Mesenchymal stem cell (in vitro differentiated cells and primary cell): ENCODE measurements around the gene MGME1.

ENCODE experiments used
- DNase-seq: peaks from one replicate; pipeline ENCODE4 v3.0.0-alpha.2; 2013
- H2AFZ ChIP-seq: one replicate; pipeline ENCODE4 v1.6.1; 2013; ENCODE audit warnings: low read depth, mild to moderate bottlenecking, control low read depth, inconsistent platforms, low read length, moderate library complexity
- H2AK5ac ChIP-seq: 2 replicates; pipeline ENCODE4 v1.6.1; 2013; ENCODE audit warnings: low read length, moderate library complexity, mild to moderate bottlenecking, inconsistent platforms; ENCODE audit not compliant: severe bottlenecking
- H2BK120ac ChIP-seq: one replicate; pipeline ENCODE4 v1.6.1; 2013; ENCODE audit warnings: low read depth, mild to moderate bottlenecking, inconsistent platforms, low read length, moderate library complexity
- H2BK12ac ChIP-seq, 2 experiments: one replicate each; pipeline ENCODE4 v1.6.1; 2013; ENCODE audit warnings: inconsistent platforms in 2 of 2, low read length in 2 of 2, mild to moderate bottlenecking in 2 of 2, moderate library complexity in 2 of 2, control low read depth in 1 of 2
- H2BK15ac ChIP-seq: one replicate; pipeline ENCODE4 v1.6.1; 2013; ENCODE audit warnings: mild to moderate bottlenecking, low read depth, inconsistent platforms; ENCODE audit not compliant: poor library complexity, severe bottlenecking
- H2BK5ac ChIP-seq: 2 replicates; pipeline ENCODE4 v1.6.1; 2013; ENCODE audit warnings: low read depth, mild to moderate bottlenecking, low read length, control low read depth, inconsistent platforms; ENCODE audit not compliant: poor library complexity, severe bottlenecking
- H3K14ac ChIP-seq, 2 experiments: one replicate each; pipeline ENCODE4 v1.6.1; 2013; ENCODE audit warnings: inconsistent platforms in 2 of 2, low read length in 2 of 2, control low read depth in 1 of 2, mild to moderate bottlenecking in 1 of 2, moderate library complexity in 1 of 2
- H3K18ac ChIP-seq, 2 experiments: one replicate each; pipeline ENCODE4 v1.6.1; 2013; ENCODE audit warnings: inconsistent platforms in 2 of 2, low read length in 2 of 2, control low read depth in 1 of 2, low read depth in 1 of 2, mild to moderate bottlenecking in 1 of 2
- H3K23ac ChIP-seq, 2 experiments: one replicate each; pipeline ENCODE4 v1.6.1; 2013; ENCODE audit warnings: inconsistent platforms in 2 of 2, low read length in 2 of 2, mild to moderate bottlenecking in 2 of 2, moderate library complexity in 2 of 2, control low read depth in 1 of 2
- H3K27ac ChIP-seq: 2 replicates; pipeline ENCODE4 v1.5.1; 2013; ENCODE audit warnings: mild to moderate bottlenecking, moderate library complexity, low read length, control low read depth, inconsistent platforms; ENCODE audit not compliant: poor library complexity, severe bottlenecking
- H3K27me3 ChIP-seq, 2 experiments: 2 replicates each; pipeline versions ENCODE4 v1.6.1 to v1.7.0; 2013; ENCODE audit warnings: low read length in 2 of 2, mild to moderate bottlenecking in 2 of 2, moderate library complexity in 2 of 2, control low read depth in 1 of 2, inconsistent platforms in 1 of 2; ENCODE audit not compliant: control insufficient read depth in 1 of 2, insufficient read depth in 1 of 2
- H3K36me3 ChIP-seq, 2 experiments: 2 replicates each; pipeline versions ENCODE4 v1.6.1 to v1.7.0; 2013; ENCODE audit warnings: low read length in 2 of 2, control low read depth in 1 of 2, inconsistent platforms in 1 of 2, low read depth in 1 of 2, mild to moderate bottlenecking in 1 of 2; ENCODE audit not compliant: insufficient read depth in 2 of 2, control insufficient read depth in 1 of 2
- H3K4ac ChIP-seq, 2 experiments: one replicate each; pipeline ENCODE4 v1.6.1; 2013; ENCODE audit warnings: inconsistent platforms in 2 of 2, low read length in 2 of 2, mild to moderate bottlenecking in 2 of 2, moderate library complexity in 2 of 2, control low read depth in 1 of 2, low read depth in 1 of 2
- H3K4me1 ChIP-seq: 2 replicates; pipeline ENCODE4 v1.6.1; 2013; ENCODE audit warnings: low read depth, low read length, control low read depth; ENCODE audit not compliant: control insufficient read depth, insufficient read depth
- H3K4me2 ChIP-seq: 2 replicates; pipeline ENCODE4 v1.6.1; 2013; ENCODE audit warnings: low read length, mild to moderate bottlenecking, inconsistent platforms; ENCODE audit not compliant: poor library complexity, severe bottlenecking
- H3K4me3 ChIP-seq, 2 experiments: 2 replicates each; pipeline versions ENCODE4 v1.5.1 to v1.7.0; 2013; ENCODE audit warnings: low read length in 2 of 2, mild to moderate bottlenecking in 2 of 2, control low read depth in 1 of 2, low read depth in 1 of 2; ENCODE audit not compliant: insufficient read depth in 1 of 2
- H3K79me1 ChIP-seq: replicated peaks from 2 replicates; pipeline ENCODE4 v1.6.1; 2013; ENCODE audit warnings: mild to moderate bottlenecking, control low read depth, low read length, inconsistent platforms; ENCODE audit not compliant: poor library complexity, severe bottlenecking
- H3K9ac ChIP-seq: 2 replicates; pipeline ENCODE4 v1.7.0; 2013; ENCODE audit warnings: mild to moderate bottlenecking, low read length, moderate library complexity
- H3K9me3 ChIP-seq: 2 replicates; pipeline ENCODE4 v1.7.0; 2013; ENCODE audit warnings: mild to moderate bottlenecking, low read length; ENCODE audit not compliant: control insufficient read depth
- H4K8ac ChIP-seq: one replicate; pipeline ENCODE4 v1.6.1; 2013; ENCODE audit warnings: inconsistent platforms, mild to moderate bottlenecking, low read length, moderate library complexity
- H4K91ac ChIP-seq: one replicate; pipeline ENCODE4 v1.6.1; 2013; ENCODE audit warnings: mild to moderate bottlenecking, low read length, inconsistent platforms
- WGBS: methylation state at CpG from one replicate; pipeline ENCODE4 v1.1.7; 2013; ENCODE audit warnings: mixed read lengths; 5-methylcytosine and 5-hydroxymethylcytosine counted together

Gene MGME1

DNA sequence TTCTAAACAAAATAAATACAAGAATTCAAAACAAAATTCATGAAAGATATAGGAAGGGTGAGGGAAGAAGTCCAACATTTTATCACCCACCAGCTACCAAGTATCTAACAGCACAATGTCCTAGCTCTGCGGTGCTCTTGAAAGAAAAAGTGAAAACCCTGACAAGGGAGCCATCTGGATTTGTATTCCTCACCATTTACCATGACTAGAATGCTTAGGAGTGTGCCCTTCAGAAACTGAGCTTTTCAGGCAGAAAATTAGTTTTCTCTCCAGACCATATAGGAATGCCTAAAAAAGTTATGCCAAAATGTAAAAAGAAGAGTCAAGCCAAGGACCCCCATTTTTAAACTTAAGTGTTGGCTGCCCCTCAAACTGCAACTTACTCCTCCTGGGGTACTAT is 4.7 kb upstream of the MGME1 start:
- no peak overlapping the region for H3K18ac ChIP-seq
- H2BK120ac ChIP-seq, result no peak overlapping the region
- H3K4me2 ChIP-seq, result no peak overlapping the region
- H3K9ac ChIP-seq, result peak overlapping the region; percentile 99
- H3K14ac ChIP-seq, result no peak overlapping the region
- no peak overlapping the region for H2BK12ac ChIP-seq
- WGBS, result 86% methylated on average over 1 of the region's 1 CpG
- peak overlapping the region; percentile 41 for H4K8ac ChIP-seq
- H3K4ac ChIP-seq, result no peak overlapping the region
- H2BK15ac ChIP-seq, result no peak overlapping the region
- H3K27me3 ChIP-seq, result no peaks in the 10 kb centered on the region
- H2BK5ac ChIP-seq, result no peak overlapping the region
- H3K4me1 ChIP-seq, result peaks cover 16% of the 10 kb centered on the region
- H3K9me3 ChIP-seq, result no peaks in the 10 kb centered on the region
- H3K4me3 ChIP-seq, result no peak overlapping the region
- peak overlapping the region; percentile 31 for H2AK5ac ChIP-seq
- no peak overlapping the region for H4K91ac ChIP-seq
- no peak overlapping the region for H3K23ac ChIP-seq
- H3K27ac ChIP-seq, result no peak overlapping the region
- peaks cover 4 to 7% of the 10 kb centered on the region in 2 experiments for H3K36me3 ChIP-seq
- H3K79me1 ChIP-seq, result no peaks in the 10 kb centered on the region
- DNase-seq, result no peak
- no peak overlapping the region for H2AFZ ChIP-seq

DNA sequence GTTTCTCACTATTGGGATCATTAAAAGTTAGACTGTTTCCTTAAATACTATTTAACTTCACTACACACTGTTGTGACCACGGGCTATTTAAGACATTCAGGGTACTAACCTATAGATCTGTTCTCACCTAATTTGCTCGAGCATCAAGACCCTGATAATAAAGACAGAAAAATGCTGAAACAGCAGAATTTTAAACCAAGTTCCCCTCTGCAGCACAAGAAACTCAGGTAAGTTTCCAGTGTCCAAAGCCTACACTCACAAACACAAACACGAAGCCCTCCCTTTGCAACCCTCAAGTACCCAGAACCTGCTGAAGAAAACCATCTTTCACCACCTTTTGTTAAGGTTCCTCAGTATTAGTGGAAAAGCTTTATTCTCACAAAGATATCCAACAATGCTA is 4.2 kb upstream of the MGME1 start:
- H3K27me3 ChIP-seq, result no peaks in the 10 kb centered on the region
- H2AK5ac ChIP-seq, result peak overlapping the region; percentile 62
- H3K4me2 ChIP-seq, result no peak overlapping the region
- no peak overlapping the region for H3K18ac ChIP-seq
- H2BK5ac ChIP-seq, result no peak overlapping the region
- H3K79me1 ChIP-seq, result no peaks in the 10 kb centered on the region
- no peak overlapping the region for H2BK15ac ChIP-seq
- H2BK12ac ChIP-seq, result no peak overlapping the region
- H3K36me3 ChIP-seq, result peaks cover 4 to 7% of the 10 kb centered on the region in 2 experiments
- no peak overlapping the region for H2AFZ ChIP-seq
- peak overlapping the region; percentile 99 for H3K9ac ChIP-seq
- no peak for DNase-seq
- no peak overlapping the region for H3K4ac ChIP-seq
- 50% methylated on average over 3 of the region's 3 CpGs for WGBS
- no peaks in the 10 kb centered on the region for H3K9me3 ChIP-seq
- no peak overlapping the region for H3K23ac ChIP-seq
- no peak overlapping the region for H3K14ac ChIP-seq
- no peak overlapping the region for H2BK120ac ChIP-seq
- H3K4me3 ChIP-seq, result peak overlapping the region in 1 of 2 experiments; percentile 98
- no peak overlapping the region for H3K27ac ChIP-seq
- H4K91ac ChIP-seq, result no peak overlapping the region
- H4K8ac ChIP-seq, result no peak overlapping the region
- peaks cover 16% of the 10 kb centered on the region for H3K4me1 ChIP-seq

DNA sequence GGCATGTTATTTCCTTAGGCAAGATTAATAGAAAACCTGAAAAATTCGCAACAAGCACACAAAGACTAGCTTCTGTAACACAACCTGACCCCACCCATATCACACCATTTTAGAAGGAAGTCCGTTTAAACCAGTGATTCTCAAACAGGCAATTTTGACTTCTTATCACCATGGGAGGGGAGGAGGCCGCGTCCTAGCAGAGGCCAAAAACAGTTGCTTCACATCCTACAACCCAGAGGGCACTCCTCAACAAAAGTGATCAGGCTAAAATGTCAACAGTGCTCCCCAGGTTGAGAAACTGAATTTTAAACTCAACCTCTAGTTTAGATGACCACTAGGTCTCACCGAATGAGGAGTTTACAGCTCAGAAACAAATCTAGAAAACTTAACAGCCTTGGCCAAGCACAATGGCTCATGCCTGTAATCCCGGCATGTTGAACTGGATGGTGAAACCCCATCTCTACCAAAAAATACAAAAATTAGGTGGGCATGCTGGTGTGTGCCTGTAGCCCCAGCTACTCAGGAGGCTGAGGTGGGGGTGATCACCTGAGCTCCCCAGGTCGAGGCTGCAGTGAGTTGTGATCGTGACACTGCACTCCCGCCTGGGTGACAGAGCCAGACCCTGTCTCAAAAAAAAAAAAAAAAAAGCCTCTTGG is 3.6 kb upstream of the MGME1 start:
- Histone ChIP-seq H2BK120ac (no peak overlapping the region), H2AFZ (no peak overlapping the region), H3K27me3 (no peaks in the 10 kb centered on the region), H4K91ac (no peak overlapping the region), H3K4me1 (peaks cover 13% of the 10 kb centered on the region), H3K36me3 (peaks cover 4 to 7% of the 10 kb centered on the region in 2 experiments), H3K14ac (no peak overlapping the region), H3K4me2 (peak overlapping the region; percentile 20), H2AK5ac (peak overlapping the region; percentile 66), H2BK15ac (no peak overlapping the region), H2BK5ac (no peak overlapping the region), H3K23ac (no peak overlapping the region), H3K4me3 (peak overlapping the region in 1 of 2 experiments; percentile 98), H3K27ac (no peak overlapping the region), H3K79me1 (no peaks in the 10 kb centered on the region), H3K4ac (no peak overlapping the region), H2BK12ac (no peak overlapping the region), H3K9me3 (no peaks in the 10 kb centered on the region), H3K18ac (peak overlapping the region in 1 of 2 experiments; percentile 40), H4K8ac (no peak overlapping the region), H3K9ac (peak overlapping the region; percentile 99)
- WGBS, result 54% methylated on average over 6 of the region's 9 CpGs
- DNase-seq, result no peak

DNA sequence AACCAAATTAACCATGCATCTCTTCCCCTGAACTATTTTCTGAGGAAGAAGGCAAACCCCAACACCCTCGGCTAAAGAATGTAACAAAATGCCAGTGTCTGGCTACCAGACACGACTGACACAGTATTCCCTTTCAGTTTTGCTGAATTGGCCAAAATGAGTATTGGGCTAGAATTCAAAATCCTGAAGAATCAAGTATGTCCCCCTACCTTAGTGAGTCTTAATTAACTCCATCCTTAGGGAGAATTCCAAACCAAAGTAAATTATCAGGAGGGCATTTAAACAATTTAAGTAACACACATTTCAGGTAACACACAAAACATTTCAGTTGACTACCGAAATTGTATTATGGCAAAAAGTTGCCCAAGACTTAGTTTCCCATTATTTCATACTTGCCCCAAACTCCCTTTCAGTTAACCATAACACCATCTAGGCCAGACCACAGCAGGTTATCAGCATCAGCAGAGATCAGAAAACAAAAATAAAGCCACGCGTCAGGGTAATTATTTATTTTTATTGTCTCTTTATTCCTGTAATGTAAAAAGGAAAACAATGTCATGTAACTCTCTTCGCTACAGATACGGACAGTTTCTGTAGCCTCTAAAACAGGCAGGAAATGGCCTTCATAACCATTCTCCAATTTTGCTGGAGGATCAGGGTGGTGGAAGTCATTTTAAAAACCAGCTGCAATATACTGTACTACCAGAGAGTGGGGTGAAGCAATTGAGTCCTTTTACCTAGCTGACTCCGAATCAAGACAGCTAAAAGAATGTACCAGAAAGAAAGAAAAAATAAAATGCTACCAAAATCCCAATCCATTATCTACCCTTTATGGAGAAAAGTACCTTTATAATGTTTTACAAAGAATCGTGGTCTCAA is 2.1 kb upstream of the MGME1 start:
- Histone ChIP-seq H2BK12ac (no peak overlapping the region), H3K14ac (no peak overlapping the region), H3K27me3 (no peaks in the 10 kb centered on the region), H3K4me1 (peaks cover 11% of the 10 kb centered on the region), H3K23ac (no peak overlapping the region), H2BK15ac (no peak overlapping the region), H3K9ac (peak overlapping the region; percentile 99), H3K18ac (no peak overlapping the region), H3K9me3 (no peaks in the 10 kb centered on the region), H3K79me1 (no peaks in the 10 kb centered on the region), H2AFZ (no peak overlapping the region), H3K4me2 (peak overlapping the region; percentile 71), H4K91ac (no peak overlapping the region), H3K4ac (no peak overlapping the region), H4K8ac (no peak overlapping the region), H2BK5ac (no peak overlapping the region), H3K4me3 (peak overlapping the region in 1 of 2 experiments; percentile 98), H3K36me3 (peaks cover 4 to 7% of the 10 kb centered on the region in 2 experiments), H2BK120ac (no peak overlapping the region), H2AK5ac (no peak overlapping the region), H3K27ac (peak overlapping the region; percentile 66)
- DNase-seq, result peak; percentile 61
- 4% methylated on average over 5 of the region's 9 CpGs for WGBS
